ENCODE data around the gene CES2.
"Not testable (repeated sequence)": the region's sequence is repeated elsewhere in the genome, so short reads cannot be mapped to it uniquely, and the experiment has no call there.

The CES2 gene

GRCh38 chr16:66937725-66938337 lies 2.5 kb downstream of the CES2 start:
- DNase-seq = no peak

- DNase-seq = no peak
These were observed 4.0 kb downstream of the CES2 start for GRCh38 chr16:66939366-66939765.

- no peak for DNase-seq
These were observed 4.9 kb downstream of the CES2 start for GRCh38 chr16:66940236-66940635.

- DNase-seq = no peak
These were observed 7.7 kb downstream of the CES2 start for GRCh38 chr16:66942981-66943380.

- DNase-seq = no peak
These were observed 8.2 kb downstream of the CES2 start for GRCh38 chr16:66943426-66944053.

- DNase-seq = no peak
These were observed 8.7 kb downstream of the CES2 start for GRCh38 chr16:66944054-66944441.

- not testable (repeated sequence) for DNase-seq
These were observed 9.7 kb downstream of the CES2 start for GRCh38 chr16:66944971-66945370.

GRCh38 chr16:66945939-66946338 lies 10.6 kb downstream of the CES2 start:
- DNase-seq = no peak

GRCh38 chr16:66946541-66946940 lies 11.2 kb downstream of the CES2 start:
- DNase-seq = no peak

- DNase-seq = no peak
These were observed 11.6 kb downstream of the CES2 start for GRCh38 chr16:66946974-66947301.

- peak; percentile 65 for DNase-seq
These were observed 12.2 kb downstream of the CES2 start for GRCh38 chr16:66947302-66948065.

- no peak for DNase-seq
These were observed 13.0 kb downstream of the CES2 start for GRCh38 chr16:66948134-66948836.

- DNase-seq = no peak
These were observed 13.5 kb downstream of the CES2 start for GRCh38 chr16:66948837-66949225.

GRCh38 chr16:66949472-66949871 lies 14.2 kb downstream of the CES2 start:
- no peak for DNase-seq

GRCh38 chr16:66950437-66950836 lies 15.1 kb downstream of the CES2 start:
- no peak for DNase-seq

- no peak for DNase-seq
These were observed 15.9 kb downstream of the CES2 start for GRCh38 chr16:66950971-66951790.

GRCh38 chr16:66952430-66953110 lies 17.3 kb downstream of the CES2 start:
- no peak for DNase-seq

- no peak for DNase-seq
These were observed 18.3 kb downstream of the CES2 start for GRCh38 chr16:66953462-66954096.

- peak; percentile 56 for DNase-seq
These were observed 18.9 kb downstream of the CES2 start for GRCh38 chr16:66954097-66954659.

- DNase-seq = not testable (repeated sequence)
These were observed 20.2 kb downstream of the CES2 start for GRCh38 chr16:66955363-66956153.

- not testable (repeated sequence) for DNase-seq
These were observed 20.8 kb downstream of the CES2 start for GRCh38 chr16:66956154-66956457.
